B cell (primary cell): Measurements from ENCODE around the gene MYO6. TPM values are rescaled to one million over a fixed set of nuclear protein-coding genes. Genes with fewer than 3 reads are reported as not detected.

Source experiments
- ATAC-seq: fragments of 200-7000 bp; cut with Tn5 transposase; one replicate; pipeline ENCODE4 v1.10.0; 2021; ENCODE audit warnings: low read depth, mild to moderate bottlenecking, moderate number of reproducible peaks, moderate library complexity
- CTCF ChIA-PET: fragments of 350-600 bp; sonication (Branson Sonifier 250); formaldehyde crosslinking; loops from one replicate; lab custom pipeline; 2021; ENCODE audit warnings: antibody characterized with exemption, inconsistent platforms; lab: Charles Lee
- POLR2A ChIA-PET: fragments of 350-600 bp; sonication (Branson Sonifier 250); formaldehyde crosslinking; loops from one replicate; lab custom pipeline; 2021; ENCODE audit warnings: antibody characterized with exemption; lab: Charles Lee
- DNase-seq: peaks from one replicate; pipeline ENCODE4 v3.0.0; 2013
- H2AFZ ChIP-seq: 2 replicates; pipeline ENCODE4 v1.6.1; 2012; ENCODE audit warnings: mild to moderate bottlenecking, low read depth, low read length; ENCODE audit not compliant: insufficient read depth, poor library complexity, severe bottlenecking
- H3K27ac ChIP-seq, 2 donors: 1 replicate in 1 of 2; 2 replicates in 1 of 2; pipeline ENCODE4 v1.5.1; 2012 to 2013; ENCODE audit warnings: low read length in 2 of 2, mild to moderate bottlenecking in 2 of 2, moderate library complexity in 1 of 2
- H3K27me3 ChIP-seq, 4 experiments: fragments of 200-600 bp in 1 of 4; sonication (generic) in 1 of 4; replicated peaks in 1 of 4; 1 replicate in 2 of 4; 2 replicates in 2 of 4; pipeline versions ENCODE4 v1.6.1 to v1.7.0; 2013 to 2016; ENCODE audit warnings: low read length in 3 of 4, mild to moderate bottlenecking in 2 of 4, mixed read lengths in 1 of 4, moderate library complexity in 1 of 4; ENCODE audit not compliant: insufficient read depth in 4 of 4, control insufficient read depth in 3 of 4; ENCODE audit errors: control extremely low read depth in 1 of 4
- H3K36me3 ChIP-seq, 2 experiments: replicated peaks in 1 of 2; 1 replicate in 1 of 2; 2 replicates in 1 of 2; pipeline versions ENCODE4 v1.6.1 to v1.7.1; 2013; ENCODE audit warnings: low read length in 1 of 2; ENCODE audit not compliant: insufficient read depth in 2 of 2, control insufficient read depth in 1 of 2; ENCODE audit errors: control extremely low read depth in 1 of 2, extremely low read depth in 1 of 2
- H3K4me1 ChIP-seq, 2 donors: fragments of 200-600 bp in 1 of 2; sonication (generic) in 1 of 2; 1 replicate in 1 of 2; 2 replicates in 1 of 2; pipeline versions ENCODE4 v1.5.1 to v1.6.1; 2013 to 2017; ENCODE audit warnings: low read length in 2 of 2; ENCODE audit not compliant: control insufficient read depth in 2 of 2, insufficient read depth in 2 of 2
- H3K4me2 ChIP-seq: replicated peaks from 2 replicates; pipeline ENCODE3; 2012; ENCODE audit warnings: mild to moderate bottlenecking, low read depth, low read length; ENCODE audit not compliant: poor library complexity, severe bottlenecking
- H3K4me3 ChIP-seq, 5 experiments: fragments of 200-600 bp in 1 of 5; sonication (generic) in 1 of 5; 1 replicate in 3 of 5; 2 replicates in 2 of 5; pipeline versions ENCODE4 v1.5.1 to v1.7.0; 2011 to 2016; ENCODE audit warnings: low read length in 4 of 5, mild to moderate bottlenecking in 4 of 5, low read depth in 2 of 5, control low read depth in 1 of 5, moderate library complexity in 1 of 5; ENCODE audit not compliant: insufficient read depth in 1 of 5; ENCODE audit errors: control extremely low read depth in 1 of 5, extremely low read depth in 1 of 5
- H3K79me2 ChIP-seq: fragments of 200-600 bp; sonication (generic); one replicate; pipeline ENCODE4 v1.6.0; 2016; ENCODE audit warnings: low read length; ENCODE audit not compliant: control insufficient read depth, insufficient read depth
- H3K9ac ChIP-seq: fragments of 200-600 bp; sonication (generic); 2 replicates; pipeline ENCODE4 v1.6.1; 2017; ENCODE audit warnings: mild to moderate bottlenecking, low read length, moderate library complexity
- H3K9me3 ChIP-seq, 3 donors: one replicate each; pipeline versions ENCODE4 v1.6.1 to v1.7.1; 2013; ENCODE audit warnings: low read length in 2 of 3; ENCODE audit not compliant: control insufficient read depth in 2 of 3, insufficient read depth in 1 of 3; ENCODE audit errors: control extremely low read depth in 1 of 3
- H4K20me1 ChIP-seq: 2 replicates; pipeline ENCODE4 v1.6.0; 2012; ENCODE audit warnings: mild to moderate bottlenecking, low read length; ENCODE audit not compliant: insufficient read depth, control insufficient read depth, poor library complexity, severe bottlenecking
- H3K27ac Mint-ChIP-seq: one replicate; pipeline ENCODE4 v1.8.0; 2021; ENCODE audit warnings: mixed read lengths
- H3K27me3 Mint-ChIP-seq: one replicate; pipeline ENCODE4 v1.8.0; 2021; ENCODE audit warnings: mixed read lengths
- H3K4me1 Mint-ChIP-seq: one replicate; pipeline ENCODE4 v1.8.0; 2021; ENCODE audit warnings: mixed read lengths
- H3K4me3 Mint-ChIP-seq: one replicate; pipeline ENCODE4 v1.8.0; 2021; ENCODE audit warnings: mixed read lengths
- H3K9me3 Mint-ChIP-seq: one replicate; pipeline ENCODE4 v1.8.0; 2022; ENCODE audit warnings: mixed read lengths; ENCODE audit not compliant: insufficient read depth
- EZH2 ChIP-seq: IDR thresholded peaks from 2 replicates; pipeline ENCODE4 v1.6.1; 2012; ENCODE audit warnings: borderline replicate concordance, low read depth, mild to moderate bottlenecking, moderate library complexity, low read length; ENCODE audit not compliant: insufficient read depth, poor library complexity, severe bottlenecking
- WGBS: methylation state at CpG from one replicate; pipeline ENCODE4 v1.1.5; 2013; ENCODE audit warnings: missing lambda C conversion rate; ENCODE audit not compliant: insufficient coverage; 5-methylcytosine and 5-hydroxymethylcytosine counted together
- intact Hi-C: fragments of 100-400 bp; cut with micrococcal nuclease; formaldehyde crosslinking; loops from one replicate; pipeline ENCODE4 v1.10.0; 2022
- polyA plus RNA-seq: library from polyadenylated mRNA; depleted of rRNA; stranded (reverse); fragments of >200 nt; gene quantifications from 2 replicates; pipeline ENCODE4 v1.2.3, GENCODE V29; 2012
- total RNA-seq, 2 donors: library from RNA; stranded (reverse); fragments of 120-200 nt in 1 of 2; gene quantifications; 1 replicate in 1 of 2; 2 replicates in 1 of 2; pipeline versions ENCODE4 v1.2.3 to v1.2.4, GENCODE V29; 2013 to 2022
- TF ChIP-seq, protein P1 (sequence below): fragments of 200-600 bp; IDR thresholded peaks from one replicate; pipeline ENCODE4 v1.8.0; 2022; ENCODE audit warnings: antibody characterized with exemption, mild to moderate bottlenecking

Gene MYO6
- total and polyA plus RNA-seq, 2 donors (not counting 1 experiment from before 2014, with no cell fraction given): 0.09 to 0.59 TPM

DNA sequence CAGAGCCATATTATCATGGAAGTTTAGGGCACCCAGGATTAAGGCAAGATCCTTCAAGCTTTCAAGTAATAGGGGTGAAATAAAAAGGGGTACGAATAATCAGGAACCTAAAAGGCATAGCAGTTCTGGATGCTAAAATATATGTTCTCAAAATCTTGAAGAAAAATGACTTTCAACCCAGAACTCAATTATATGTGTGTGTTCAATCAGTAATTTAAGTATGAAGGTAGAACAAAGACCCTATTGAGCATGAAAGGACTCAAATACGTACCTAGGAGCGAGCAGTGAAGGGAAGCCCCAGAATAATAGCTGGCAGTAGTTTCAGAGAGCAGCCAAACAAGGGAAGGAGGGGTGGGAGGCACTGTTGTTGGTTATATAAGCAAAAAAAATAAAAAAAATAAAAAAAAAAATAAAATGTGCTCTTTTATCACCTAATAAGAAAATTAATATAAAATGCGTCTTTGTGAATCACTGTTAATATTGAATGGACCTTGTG is 45.4 kb downstream of the MYO6 start:
- no peak for DNase-seq
- TF ChIP-seq, protein P1, sequence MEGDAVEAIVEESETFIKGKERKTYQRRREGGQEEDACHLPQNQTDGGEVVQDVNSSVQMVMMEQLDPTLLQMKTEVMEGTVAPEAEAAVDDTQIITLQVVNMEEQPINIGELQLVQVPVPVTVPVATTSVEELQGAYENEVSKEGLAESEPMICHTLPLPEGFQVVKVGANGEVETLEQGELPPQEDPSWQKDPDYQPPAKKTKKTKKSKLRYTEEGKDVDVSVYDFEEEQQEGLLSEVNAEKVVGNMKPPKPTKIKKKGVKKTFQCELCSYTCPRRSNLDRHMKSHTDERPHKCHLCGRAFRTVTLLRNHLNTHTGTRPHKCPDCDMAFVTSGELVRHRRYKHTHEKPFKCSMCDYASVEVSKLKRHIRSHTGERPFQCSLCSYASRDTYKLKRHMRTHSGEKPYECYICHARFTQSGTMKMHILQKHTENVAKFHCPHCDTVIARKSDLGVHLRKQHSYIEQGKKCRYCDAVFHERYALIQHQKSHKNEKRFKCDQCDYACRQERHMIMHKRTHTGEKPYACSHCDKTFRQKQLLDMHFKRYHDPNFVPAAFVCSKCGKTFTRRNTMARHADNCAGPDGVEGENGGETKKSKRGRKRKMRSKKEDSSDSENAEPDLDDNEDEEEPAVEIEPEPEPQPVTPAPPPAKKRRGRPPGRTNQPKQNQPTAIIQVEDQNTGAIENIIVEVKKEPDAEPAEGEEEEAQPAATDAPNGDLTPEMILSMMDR: no peak
- no peak for TF ChIP-seq EZH2
- Histone ChIP-seq H2AFZ (no peak overlapping the region), H3K27me3 (no peaks in the 10 kb centered on the region), H4K20me1 (no peaks in the 10 kb centered on the region), H3K9ac (no peak overlapping the region), H3K9me3 (peaks cover 0 to 4% (median 0%) of the 10 kb centered on the region in 3 donors), H3K79me2 (no peaks in the 10 kb centered on the region), H3K27ac (no peak overlapping the region), H3K4me1 (no peaks in the 10 kb centered on the region), H3K4me3 (no peak overlapping the region), H3K4me2 (no peak overlapping the region), H3K36me3 (no peaks in the 10 kb centered on the region)
- WGBS: 100% methylated on average over 3 of the region's 4 CpGs
- no peak for ATAC-seq
- Mint-ChIP-seq H3K4me3 (no peak overlapping the region), H3K27me3 (peaks cover 14% of the 10 kb centered on the region), H3K27ac (no peak overlapping the region), H3K9me3 (no peaks in the 10 kb centered on the region), H3K4me1 (no peaks in the 10 kb centered on the region)
- intact Hi-C loops: no loop called here
- CTCF ChIA-PET: no interaction called here
- POLR2A ChIA-PET: no interaction called here

GRCh38 chr6:75794954-75795739 is 46.1 kb downstream of the MYO6 start:
- no peaks in the 10 kb centered on the region for H3K36me3 ChIP-seq
- H3K27ac ChIP-seq: no peak overlapping the region
- no peak overlapping the region for H3K9ac ChIP-seq
- H3K79me2 ChIP-seq: no peaks in the 10 kb centered on the region
- Mint-ChIP-seq H3K4me3 (no peak overlapping the region), H3K9me3 (no peaks in the 10 kb centered on the region), H3K4me1 (no peaks in the 10 kb centered on the region), H3K27me3 (peaks cover 17% of the 10 kb centered on the region), H3K27ac (no peak overlapping the region)
- 100% methylated on average over 3 of the region's 6 CpGs for WGBS
- intact Hi-C loops: no loop called here
- POLR2A ChIA-PET: no interaction called here
- CTCF ChIA-PET: no interaction called here
- TF ChIP-seq, protein P1: no peak
- no peak for TF ChIP-seq EZH2
- no peak overlapping the region for H2AFZ ChIP-seq
- H4K20me1 ChIP-seq: no peaks in the 10 kb centered on the region
- no peaks in the 10 kb centered on the region for H3K4me1 ChIP-seq
- H3K27me3 ChIP-seq: no peaks in the 10 kb centered on the region
- H3K4me3 ChIP-seq: no peak overlapping the region
- peaks cover 0 to 4% (median 0%) of the 10 kb centered on the region in 3 donors for H3K9me3 ChIP-seq
- ATAC-seq (no peak), DNase-seq (no peak)
- no peak overlapping the region for H3K4me2 ChIP-seq
